ENCODE results near the gene PLEKHS1. TPM values are rescaled to one million over a fixed set of nuclear protein-coding genes. Genes with fewer than 3 reads are reported as not detected.

The PLEKHS1 gene
- total and polyA plus RNA-seq, 5 donors from 2014 or later = 0.12 TPM; not detected in 4

GRCh38 chr10:113712024-113712423 lies 39.5 kb upstream of the PLEKHS1 start:
- no peak overlapping the region for H3K4me3 Mint-ChIP-seq
- DNase-seq (no peak), ATAC-seq (ENCODE audit: low read depth in 2 of 2) (no peak)
- no peaks in the 10 kb centered on the region for H3K27me3 Mint-ChIP-seq
- H3K27ac ChIP-seq (ENCODE audit: insufficient read depth, low read length, poor library complexity, severe bottlenecking) = no peak overlapping the region
- no peak overlapping the region for H3K4me3 ChIP-seq (ENCODE audit: low read depth, low read length)
- H3K9me3 Mint-ChIP-seq = peaks cover 0 to 4% (median 0%) of the 10 kb centered on the region in 7 donors
- H3K4me1 Mint-ChIP-seq = peaks cover 18 to 37% (median 33%) of the 10 kb centered on the region in 4 donors
- H3K36me3 Mint-ChIP-seq = peaks cover 21% of the 10 kb centered on the region
- peaks cover 7% of the 10 kb centered on the region for H3K36me3 ChIP-seq (ENCODE audit: control insufficient read depth, insufficient read depth, low read length)
- peaks cover 14% of the 10 kb centered on the region for H3K4me1 ChIP-seq (ENCODE audit: control insufficient read depth, insufficient read depth, low read length, poor library complexity, severe bottlenecking)
- no peaks in the 10 kb centered on the region for H3K27me3 ChIP-seq (ENCODE audit: control insufficient read depth, insufficient read depth, low read length)
- no peaks in the 10 kb centered on the region for H3K9me3 ChIP-seq (ENCODE audit: control insufficient read depth in 2 of 2, low read length in 2 of 2)
- H3K27ac Mint-ChIP-seq = no peak overlapping the region

- Histone ChIP-seq H3K36me3 (ENCODE audit: control insufficient read depth, insufficient read depth, low read length) (peaks cover 7% of the 10 kb centered on the region), H3K4me1 (ENCODE audit: control insufficient read depth, insufficient read depth, low read length, poor library complexity, severe bottlenecking) (peaks cover 9% of the 10 kb centered on the region), H3K9me3 (ENCODE audit: control insufficient read depth in 2 of 2, low read length in 2 of 2) (no peaks in the 10 kb centered on the region), H3K4me3 (ENCODE audit: low read depth, low read length) (no peak overlapping the region), H3K27ac (ENCODE audit: insufficient read depth, low read length, poor library complexity, severe bottlenecking) (no peak overlapping the region), H3K27me3 (ENCODE audit: control insufficient read depth, insufficient read depth, low read length) (no peaks in the 10 kb centered on the region)
- ATAC-seq (ENCODE audit: low read depth in 2 of 2) (no peak), DNase-seq (no peak)
- Mint-ChIP-seq H3K4me3 (peak overlapping the region in 1 of 4 donors; percentile 16), H3K36me3 (peaks cover 22% of the 10 kb centered on the region), H3K27me3 (no peaks in the 10 kb centered on the region), H3K4me1 (peaks cover 13 to 27% (median 27%) of the 10 kb centered on the region in 4 donors), H3K9me3 (peaks cover 0 to 4% (median 0%) of the 10 kb centered on the region in 7 donors), H3K27ac (no peak overlapping the region)
Observed at GRCh38 chr10:113712755-113713639, 38.5 kb upstream of the PLEKHS1 start.

- Histone ChIP-seq H3K4me1 (ENCODE audit: control insufficient read depth, insufficient read depth, low read length, poor library complexity, severe bottlenecking) (peaks cover 6% of the 10 kb centered on the region), H3K4me3 (ENCODE audit: low read depth, low read length) (no peak overlapping the region), H3K27ac (ENCODE audit: insufficient read depth, low read length, poor library complexity, severe bottlenecking) (no peak overlapping the region), H3K27me3 (ENCODE audit: control insufficient read depth, insufficient read depth, low read length) (no peaks in the 10 kb centered on the region), H3K36me3 (ENCODE audit: control insufficient read depth, insufficient read depth, low read length) (peaks cover 7% of the 10 kb centered on the region), H3K9me3 (ENCODE audit: control insufficient read depth in 2 of 2, low read length in 2 of 2) (no peaks in the 10 kb centered on the region)
- DNase-seq (no peak), ATAC-seq (ENCODE audit: low read depth in 2 of 2) (no peak)
- Mint-ChIP-seq H3K27ac (no peak overlapping the region), H3K4me3 (peak overlapping the region in 1 of 4 donors; percentile 16), H3K36me3 (peaks cover 25% of the 10 kb centered on the region), H3K27me3 (no peaks in the 10 kb centered on the region), H3K4me1 (peaks cover 9 to 23% (median 21%) of the 10 kb centered on the region in 4 donors), H3K9me3 (peaks cover 0 to 4% (median 0%) of the 10 kb centered on the region in 7 donors)
Observed at GRCh38 chr10:113713640-113713982, 37.9 kb upstream of the PLEKHS1 start.

- no peak for DNase-seq
- Mint-ChIP-seq H3K36me3 (peaks cover 42% of the 10 kb centered on the region), H3K27me3 (no peaks in the 10 kb centered on the region), H3K27ac (peak overlapping the region in 2 of 3 donors; percentile 50 to 62), H3K4me1 (peaks cover 0 to 10% (median 6%) of the 10 kb centered on the region in 4 donors), H3K9me3 (peaks cover 0 to 2% (median 0%) of the 10 kb centered on the region in 7 donors), H3K4me3 (no peak overlapping the region)
- no peaks in the 10 kb centered on the region for H3K4me1 ChIP-seq (ENCODE audit: control insufficient read depth, insufficient read depth, low read length, poor library complexity, severe bottlenecking)
- no peak overlapping the region for H3K4me3 ChIP-seq (ENCODE audit: low read depth, low read length)
- no peak for ATAC-seq (ENCODE audit: low read depth in 2 of 2)
- H3K27ac ChIP-seq (ENCODE audit: insufficient read depth, low read length, poor library complexity, severe bottlenecking) = no peak overlapping the region
- peaks cover 13% of the 10 kb centered on the region for H3K36me3 ChIP-seq (ENCODE audit: control insufficient read depth, insufficient read depth, low read length)
- H3K27me3 ChIP-seq (ENCODE audit: control insufficient read depth, insufficient read depth, low read length) = no peaks in the 10 kb centered on the region
- H3K9me3 ChIP-seq (ENCODE audit: control insufficient read depth in 2 of 2, low read length in 2 of 2) = no peaks in the 10 kb centered on the region
Observed at GRCh38 chr10:113716109-113716910, 35.2 kb upstream of the PLEKHS1 start.

- Mint-ChIP-seq H3K4me3 (peak overlapping the region; percentile 17 to 80 (median 58)), H3K4me1 (peaks cover 0 to 10% (median 3%) of the 10 kb centered on the region in 4 donors), H3K36me3 (peaks cover 58% of the 10 kb centered on the region), H3K27ac (peak overlapping the region in 1 of 3 donors; percentile 95), H3K27me3 (no peaks in the 10 kb centered on the region), H3K9me3 (peaks cover 0 to 2% (median 0%) of the 10 kb centered on the region in 7 donors)
- peak overlapping the region; percentile 8 for H3K4me3 ChIP-seq (ENCODE audit: low read depth, low read length)
- DNase-seq (peak in 2 of 3 donors; percentile 29 to 45), ATAC-seq (ENCODE audit: low read depth in 2 of 2) (peak in 1 of 2 donors; percentile 47)
- H3K36me3 ChIP-seq (ENCODE audit: control insufficient read depth, insufficient read depth, low read length) = peaks cover 28% of the 10 kb centered on the region
- H3K27ac ChIP-seq (ENCODE audit: insufficient read depth, low read length, poor library complexity, severe bottlenecking) = no peak overlapping the region
- H3K4me1 ChIP-seq (ENCODE audit: control insufficient read depth, insufficient read depth, low read length, poor library complexity, severe bottlenecking) = no peaks in the 10 kb centered on the region
- no peaks in the 10 kb centered on the region for H3K27me3 ChIP-seq (ENCODE audit: control insufficient read depth, insufficient read depth, low read length)
- H3K9me3 ChIP-seq (ENCODE audit: control insufficient read depth in 2 of 2, low read length in 2 of 2) = no peaks in the 10 kb centered on the region
Observed at GRCh38 chr10:113718969-113719822, 32.3 kb upstream of the PLEKHS1 start.

GRCh38 chr10:113720386-113720785 lies 31.1 kb upstream of the PLEKHS1 start:
- no peak overlapping the region for H3K27ac ChIP-seq (ENCODE audit: insufficient read depth, low read length, poor library complexity, severe bottlenecking)
- ATAC-seq (ENCODE audit: low read depth in 2 of 2) (no peak), DNase-seq (no peak)
- Mint-ChIP-seq H3K9me3 (peaks cover 0 to 2% (median 0%) of the 10 kb centered on the region in 7 donors), H3K36me3 (peaks cover 66% of the 10 kb centered on the region), H3K4me1 (peaks cover 0 to 10% (median 3%) of the 10 kb centered on the region in 4 donors), H3K27me3 (no peaks in the 10 kb centered on the region), H3K4me3 (peak overlapping the region in 1 of 4 donors; percentile 23), H3K27ac (no peak overlapping the region)
- H3K27me3 ChIP-seq (ENCODE audit: control insufficient read depth, insufficient read depth, low read length) = no peaks in the 10 kb centered on the region
- no peak overlapping the region for H3K4me3 ChIP-seq (ENCODE audit: low read depth, low read length)
- H3K9me3 ChIP-seq (ENCODE audit: control insufficient read depth in 2 of 2, low read length in 2 of 2) = no peaks in the 10 kb centered on the region
- no peaks in the 10 kb centered on the region for H3K4me1 ChIP-seq (ENCODE audit: control insufficient read depth, insufficient read depth, low read length, poor library complexity, severe bottlenecking)
- H3K36me3 ChIP-seq (ENCODE audit: control insufficient read depth, insufficient read depth, low read length) = peaks cover 39% of the 10 kb centered on the region
